Endothelial cell of umbilical vein (primary cell): ENCODE measurements around the gene CDH23. TPM values are rescaled to one million over a fixed set of nuclear protein-coding genes. Genes with fewer than 3 reads are reported as not detected.

Experiments used
- BruUV-seq: library from RNA; stranded (reverse); fragments of 400-500 nt; replicated peaks from 2 replicates; lab custom pipeline; 2021; lab: Mats Ljungman, UMichigan
- CTCF ChIA-PET: fragments of 300-600, 350-600 bp; sonication (Branson Sonifier 250); formaldehyde crosslinking; loops from one replicate; lab custom pipeline; 2021; ENCODE audit warnings: antibody characterized with exemption, inconsistent platforms; lab: Charles Lee
- POLR2A ChIA-PET: fragments of 300-600, 350-600 bp; sonication (Branson Sonifier 250); formaldehyde crosslinking; loops from one replicate; lab custom pipeline; 2021; ENCODE audit warnings: antibody characterized with exemption, inconsistent platforms; lab: Charles Lee
- DNase-seq: peaks from one replicate; pipeline ENCODE4 v3.0.0-alpha.2; 2011; ENCODE audit warnings: low read depth, low spot score
- FAIRE-seq: peaks from 2 replicates; lab custom pipeline; 2011; peaks lifted over from hg19 to GRCh38; lab: Jason Lieb, UNC
- H2AFZ ChIP-seq: 2 replicates; pipeline ENCODE4 v1.6.0; 2012; ENCODE audit warnings: low read depth, low read length, control low read depth, inconsistent platforms
- H3K27ac ChIP-seq: 2 replicates; pipeline ENCODE4 v1.5.1; 2011; ENCODE audit warnings: low read depth, mild to moderate bottlenecking, control low read depth, low read length, moderate library complexity; ENCODE audit not compliant: insufficient read depth
- H3K27me3 ChIP-seq, 2 experiments: 2 replicates each; pipeline versions ENCODE4 v1.6.0 to v1.6.1; 2011; ENCODE audit warnings: low read length in 2 of 2, mixed read lengths in 1 of 2; ENCODE audit not compliant: control insufficient read depth in 2 of 2, insufficient read depth in 2 of 2
- H3K36me3 ChIP-seq, 2 experiments: 2 replicates in 1 of 2; 3 replicates in 1 of 2; pipeline ENCODE4 v1.5.1; 2011; ENCODE audit warnings: low read length in 2 of 2, mild to moderate bottlenecking in 1 of 2, moderate library complexity in 1 of 2; ENCODE audit not compliant: control insufficient read depth in 2 of 2, insufficient read depth in 2 of 2; ENCODE audit errors: extremely low read depth in 1 of 2
- H3K4me1 ChIP-seq: 3 replicates; pipeline ENCODE4 v1.5.1; 2011; ENCODE audit warnings: mild to moderate bottlenecking, low read length; ENCODE audit not compliant: control insufficient read depth, insufficient read depth; ENCODE audit errors: extremely low read depth
- H3K4me2 ChIP-seq: 2 replicates; pipeline ENCODE4 v1.6.1; 2011; ENCODE audit warnings: low read length, control low read depth, mixed read lengths; ENCODE audit not compliant: insufficient read depth
- H3K4me3 ChIP-seq, 3 experiments: fragments of 200-600 bp in 1 of 3; sonication (generic), shearing (Covaris generic) in 1 of 3; replicated peaks in 1 of 3; 2 replicates each; pipeline ENCODE4 v1.5.1; 2011 to 2016; ENCODE audit warnings: control low read depth in 3 of 3, low read length in 3 of 3, mild to moderate bottlenecking in 2 of 3, inconsistent platforms in 1 of 3, low read depth in 1 of 3, moderate library complexity in 1 of 3; ENCODE audit not compliant: insufficient read depth in 1 of 3
- H3K79me2 ChIP-seq: 2 replicates; pipeline ENCODE4 v1.6.0; 2012; ENCODE audit warnings: low read length, inconsistent platforms; ENCODE audit not compliant: control insufficient read depth, insufficient read depth
- H3K9ac ChIP-seq: replicated peaks from 2 replicates; pipeline ENCODE3; 2011; ENCODE audit warnings: low read length, control low read depth; ENCODE audit not compliant: insufficient read depth; ENCODE audit errors: extremely low read depth
- H3K9me1 ChIP-seq: replicated peaks from 3 replicates; pipeline ENCODE4 v1.6.0; 2011; ENCODE audit warnings: mild to moderate bottlenecking, low read length; ENCODE audit not compliant: control insufficient read depth, insufficient read depth; ENCODE audit errors: extremely low read depth
- H3K9me3 ChIP-seq: replicated peaks from 2 replicates; pipeline ENCODE4 v1.5.1; 2012; ENCODE audit warnings: low read length, inconsistent platforms; ENCODE audit not compliant: control insufficient read depth, insufficient read depth
- H4K20me1 ChIP-seq: replicated peaks from 2 replicates; pipeline ENCODE3; 2011; ENCODE audit warnings: mild to moderate bottlenecking, low read length; ENCODE audit not compliant: control insufficient read depth, insufficient read depth; ENCODE audit errors: extremely low read depth
- EZH2 ChIP-seq: IDR thresholded peaks from 2 replicates; pipeline ENCODE4 v1.6.1; 2012; ENCODE audit warnings: borderline replicate concordance, low read depth, mild to moderate bottlenecking, moderate library complexity, low read length, inconsistent platforms; ENCODE audit not compliant: severe bottlenecking
- FOS ChIP-seq: IDR thresholded peaks from 2 replicates; pipeline ENCODE4 v1.6.1; 2011; ENCODE audit warnings: mild to moderate bottlenecking, low read length, moderate library complexity, borderline replicate concordance; ENCODE audit not compliant: insufficient read depth
- GATA2 ChIP-seq: IDR thresholded peaks from 2 replicates; pipeline ENCODE4 v1.7.0; 2011; ENCODE audit warnings: low read depth, mild to moderate bottlenecking, moderate library complexity, mixed read lengths, low read length; ENCODE audit not compliant: insufficient read length, insufficient read depth
- JUN ChIP-seq: IDR thresholded peaks from 2 replicates; pipeline ENCODE4 v1.6.1; 2011; ENCODE audit warnings: borderline replicate concordance, low read depth; ENCODE audit not compliant: insufficient read length, insufficient read depth
- MYC ChIP-seq: IDR thresholded peaks from one replicate; pipeline ENCODE4 v1.6.1; 2011; ENCODE audit warnings: mild to moderate bottlenecking, low read depth, low read length
- POLR2A ChIP-seq: IDR thresholded peaks from 2 replicates; pipeline ENCODE4 v1.6.1; 2012; ENCODE audit warnings: low read depth, mild to moderate bottlenecking, control low read depth, low read length
- POLR2AphosphoS5 ChIP-seq: IDR thresholded peaks from 2 replicates; pipeline ENCODE4 v1.6.1; 2012; ENCODE audit warnings: low read depth, mild to moderate bottlenecking, control low read depth, low read length, moderate library complexity; ENCODE audit not compliant: insufficient read depth
- dilution Hi-C: fragments of 300-500 bp; cut with MboI; formaldehyde crosslinking; loops from one replicate; pipeline ENCODE4 v1.15.0; 2019; ENCODE audit warnings: low sequenced_read_pairs; ENCODE audit not compliant: extremely low pct_ligation_motif_present
- intact Hi-C: fragments of 100-400 bp; cut with micrococcal nuclease; formaldehyde crosslinking; loops from one replicate; pipeline ENCODE4 v1.10.0; 2022
- polyA plus RNA-seq, 4 experiments: library from polyadenylated mRNA; depleted of rRNA in 3 of 4; stranded (reverse) in 3 of 4; unstranded in 1 of 4; fragments of >200 nt; gene quantifications; 2 replicates each; pipeline versions ENCODE4 v1.2.1 to v1.2.3, GENCODE V29; 2011 to 2012; ENCODE audit warnings: missing spikeins in 1 of 4
- total RNA-seq: library from RNA; stranded (reverse); gene quantifications from 2 replicates; pipeline ENCODE4 v1.2.3, GENCODE V29; 2021
- TF ChIP-seq, protein P1 (sequence below): IDR thresholded peaks from 2 replicates; pipeline ENCODE4 v1.6.1; 2011; ENCODE audit not compliant: insufficient read depth, insufficient read length
- TF ChIP-seq, protein P2 (sequence below), 2 donors: IDR thresholded peaks; 1 replicate in 1 of 2; 2 replicates in 1 of 2; pipeline ENCODE4 v1.5.1; 2011; ENCODE audit warnings: low read length in 2 of 2, mild to moderate bottlenecking in 2 of 2, moderate library complexity in 2 of 2, control low read depth in 1 of 2, inconsistent platforms in 1 of 2, low read depth in 1 of 2; ENCODE audit not compliant: insufficient read depth in 1 of 2; ENCODE audit errors: extremely low read depth in 1 of 2

Gene CDH23
- total and polyA plus RNA-seq, 2 donors (not counting 3 experiments of a cell fraction or from before 2014, with no cell fraction given) = not detected

DNA sequence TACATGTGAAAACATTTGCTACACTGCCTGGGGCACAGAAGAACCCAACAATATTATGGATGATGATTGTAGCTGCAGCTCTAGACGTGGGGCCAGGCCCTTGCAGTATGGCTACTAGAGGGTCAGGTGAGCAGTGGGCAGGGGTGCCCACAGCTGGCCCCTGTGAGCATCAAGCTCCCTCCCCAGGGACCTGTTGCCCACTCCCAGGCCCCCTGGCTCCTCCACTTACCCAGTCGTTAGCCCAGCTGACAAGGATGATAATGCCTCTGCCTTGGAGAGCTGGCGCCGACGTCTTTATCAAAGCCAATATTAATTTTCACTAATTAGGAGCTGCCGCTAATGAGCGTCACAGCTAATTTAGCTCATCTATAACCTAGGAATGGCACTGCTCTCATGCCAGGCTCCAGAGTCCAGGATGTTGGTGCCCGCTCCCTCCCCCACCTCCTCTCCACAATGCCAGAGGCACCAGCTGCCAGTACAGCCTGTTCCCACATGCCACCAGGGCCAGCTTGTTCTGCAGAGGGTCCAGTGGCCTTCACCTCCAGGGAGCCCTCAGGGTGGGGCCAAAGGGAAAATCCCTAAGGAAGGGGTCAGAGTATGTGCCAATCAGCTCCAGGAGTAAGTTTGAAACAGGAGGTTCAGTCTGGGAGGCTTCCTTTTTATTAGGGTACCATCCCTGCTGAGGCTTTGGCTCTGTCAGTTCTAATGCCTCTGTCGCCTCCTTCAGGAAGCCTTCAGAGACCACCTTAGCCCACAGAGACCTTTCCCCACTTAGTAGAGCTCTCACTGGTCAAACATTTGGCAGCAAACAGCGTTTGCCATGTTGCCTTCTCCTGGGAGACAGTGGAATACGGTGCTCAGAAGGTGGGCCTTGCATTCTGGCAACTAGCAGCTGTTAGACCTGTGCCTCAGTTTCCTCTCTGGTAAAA, 77.2 kb downstream of the CDH23 start:
- Histone ChIP-seq H3K9me3 (no peaks in the 10 kb centered on the region), H2AFZ (no peak overlapping the region), H4K20me1 (no peaks in the 10 kb centered on the region), H3K4me2 (no peak overlapping the region), H3K79me2 (no peaks in the 10 kb centered on the region), H3K36me3 (no peaks in the 10 kb centered on the region), H3K27me3 (peaks cover 0 to 5% of the 10 kb centered on the region in 2 experiments), H3K9me1 (no peaks in the 10 kb centered on the region), H3K4me1 (no peaks in the 10 kb centered on the region), H3K4me3 (no peak overlapping the region), H3K9ac (no peak overlapping the region), H3K27ac (no peak overlapping the region)
- FAIRE-seq (no peak), DNase-seq (no peak)
- POLR2A ChIA-PET = no interaction called here
- TF ChIP-seq EZH2 (no peak), POLR2AphosphoS5 (no peak), JUN (no peak), FOS (no peak), GATA2 (no peak), POLR2A (no peak), MYC (no peak)
- TF ChIP-seq, protein P1, sequence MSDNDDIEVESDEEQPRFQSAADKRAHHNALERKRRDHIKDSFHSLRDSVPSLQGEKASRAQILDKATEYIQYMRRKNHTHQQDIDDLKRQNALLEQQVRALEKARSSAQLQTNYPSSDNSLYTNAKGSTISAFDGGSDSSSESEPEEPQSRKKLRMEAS = no peak
- TF ChIP-seq, protein P2, sequence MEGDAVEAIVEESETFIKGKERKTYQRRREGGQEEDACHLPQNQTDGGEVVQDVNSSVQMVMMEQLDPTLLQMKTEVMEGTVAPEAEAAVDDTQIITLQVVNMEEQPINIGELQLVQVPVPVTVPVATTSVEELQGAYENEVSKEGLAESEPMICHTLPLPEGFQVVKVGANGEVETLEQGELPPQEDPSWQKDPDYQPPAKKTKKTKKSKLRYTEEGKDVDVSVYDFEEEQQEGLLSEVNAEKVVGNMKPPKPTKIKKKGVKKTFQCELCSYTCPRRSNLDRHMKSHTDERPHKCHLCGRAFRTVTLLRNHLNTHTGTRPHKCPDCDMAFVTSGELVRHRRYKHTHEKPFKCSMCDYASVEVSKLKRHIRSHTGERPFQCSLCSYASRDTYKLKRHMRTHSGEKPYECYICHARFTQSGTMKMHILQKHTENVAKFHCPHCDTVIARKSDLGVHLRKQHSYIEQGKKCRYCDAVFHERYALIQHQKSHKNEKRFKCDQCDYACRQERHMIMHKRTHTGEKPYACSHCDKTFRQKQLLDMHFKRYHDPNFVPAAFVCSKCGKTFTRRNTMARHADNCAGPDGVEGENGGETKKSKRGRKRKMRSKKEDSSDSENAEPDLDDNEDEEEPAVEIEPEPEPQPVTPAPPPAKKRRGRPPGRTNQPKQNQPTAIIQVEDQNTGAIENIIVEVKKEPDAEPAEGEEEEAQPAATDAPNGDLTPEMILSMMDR (IDR thresholded peaks at IDR 0.05; ENCODE audit: extremely low read depth in 1 of 2, insufficient read depth in 1 of 2, low read depth in 1 of 2, low read length in 2 of 2) = no peak
- no TSS peak for BruUV-seq
- CTCF ChIA-PET = interaction anchor here (0.9 to 1.2 kb wide), 2 partner anchors 13 to 223 kb away, joined by 3 read pairs; no protein-coding TSS in a partner anchor
- intact Hi-C loops = no loop called here
- dilution Hi-C loops = no loop called here
